Forelimb muscle (tissue), 1 donor: ENCODE results near the gene CRYGB. TPM values are rescaled to one million over a fixed set of nuclear protein-coding genes. Genes with fewer than 3 reads are reported as not detected.

Experiments used
- DNase-seq: peaks from one replicate; pipeline ENCODE4 v3.0.0-alpha.2; 2013; ENCODE audit warnings: low read depth
- polyA plus RNA-seq: library from polyadenylated mRNA; unstranded; fragments of 120-200 nt; gene quantifications from one replicate; pipeline ENCODE4 v1.2.1, GENCODE V29; 2013; ENCODE audit not compliant: insufficient read length

Gene CRYGB
- not detected for polyA plus RNA-seq

- no peak for DNase-seq
Observed at GRCh38 chr2:208146006-208146405, at the start of gene CRYGB. Gene CRYGB (minus strand): TSS chr2:208146158. CDS start chr2:208146120, 38 bp downstream.

GRCh38 chr2:208195531-208195930 is 49.6 kb upstream of the CRYGB start:
- DNase-seq: no peak

- DNase-seq: no peak
Observed at GRCh38 chr2:208192611-208193236, 46.8 kb upstream of the CRYGB start.

- no peak for DNase-seq
Observed at GRCh38 chr2:208189810-208190503, 44.0 kb upstream of the CRYGB start, which contains the start of gene C2orf80. Gene C2orf80 (minus strand): TSS chr2:208190030. CDS start chr2:208186986, 3,044 bp downstream.

- DNase-seq: no peak
Observed at GRCh38 chr2:208189069-208189809, 43.3 kb upstream of the CRYGB start.

- DNase-seq: no peak
Observed at GRCh38 chr2:208186893-208187292, 40.9 kb upstream of the CRYGB start.

GRCh38 chr2:208186465-208186864 is 40.5 kb upstream of the CRYGB start:
- DNase-seq: no peak

- no peak for DNase-seq
Observed at GRCh38 chr2:208183972-208184705, 38.2 kb upstream of the CRYGB start.

GRCh38 chr2:208183526-208183925 is 37.6 kb upstream of the CRYGB start:
- DNase-seq: no peak

- DNase-seq: no peak
Observed at GRCh38 chr2:208182835-208183234, 36.9 kb upstream of the CRYGB start.

GRCh38 chr2:208179028-208179609 is 33.2 kb upstream of the CRYGB start:
- DNase-seq: no peak

- DNase-seq: no peak
Observed at GRCh38 chr2:208175840-208176153, 29.8 kb upstream of the CRYGB start.

GRCh38 chr2:208175069-208175839 is 29.3 kb upstream of the CRYGB start:
- peak; percentile 60 for DNase-seq

- no peak for DNase-seq
Observed at GRCh38 chr2:208174144-208174543, 28.2 kb upstream of the CRYGB start.

- DNase-seq: no peak
Observed at GRCh38 chr2:208172125-208172524, 26.2 kb upstream of the CRYGB start.

- DNase-seq: no peak
Observed at GRCh38 chr2:208164951-208165755, 19.2 kb upstream of the CRYGB start.

GRCh38 chr2:208163489-208163888 is 17.5 kb upstream of the CRYGB start, which contains the start of gene CRYGA:
Gene CRYGA (minus strand): TSS chr2:208163589. CDS start chr2:208163556, 33 bp downstream.
- DNase-seq: no peak

GRCh38 chr2:208156439-208156838 is 10.5 kb upstream of the CRYGB start:
- DNase-seq: no peak

- DNase-seq: no peak
Observed at GRCh38 chr2:208153156-208153555, 7.2 kb upstream of the CRYGB start.

GRCh38 chr2:208150956-208151355 is 5.0 kb upstream of the CRYGB start:
- DNase-seq: no peak
